PC-9 (cell line): ENCODE measurements around the gene SLC25A3.

Experiments used
- CTCF ChIP-seq: fragments of 200-600 bp; sonication (generic); conservative IDR thresholded peaks from 2 replicates; pipeline ENCODE4 v1.6.1; 2017; ENCODE audit warnings: mixed run types, antibody characterized with exemption, mild to moderate bottlenecking, moderate library complexity
- EZH2 ChIP-seq: fragments of 200-600 bp; sonication (generic); IDR thresholded peaks from 2 replicates; pipeline ENCODE4 v1.8.0; 2017; ENCODE audit warnings: antibody characterized with exemption, low read depth

GRCh38 chr12:98580695-98581094 lies 12.8 kb upstream of the SLC25A3 start:
- TF ChIP-seq EZH2 = no peak
- no peak for TF ChIP-seq CTCF
